Measurements from ENCODE around the gene PCGF5. TPM values are rescaled to one million over a fixed set of nuclear protein-coding genes. Genes with fewer than 3 reads are reported as not detected.

Gene PCGF5
- total and polyA plus RNA-seq, 10 of the 15 experiments (the other 5 are each of a cell fraction or from before 2014, with no cell fraction given), result 33.2 to 79.7 (median 50.7) TPM

GRCh38 chr10:91271886-91272285 lies 51.4 kb downstream of the PCGF5 start:
- intact Hi-C loops (cut with micrococcal nuclease; ENCODE audit: unreplicated experiment) (no loop called here), in situ Hi-C loops (cut with MboI) (no loop called here)
- no peaks in the 10 kb centered on the region for H3K9me3 ChIP-seq (replicated peaks; ENCODE audit: control insufficient read depth, insufficient read depth, low read length)
- H3K9ac ChIP-seq (ENCODE audit: control insufficient read depth, insufficient read depth, low read length), result no peak overlapping the region
- CTCF ChIA-PET, result interaction anchor here (1.0 to 1.8 kb wide), 3 partner anchors 12 to 26 kb away, joined by 3 to 7 read pairs (median 4); no protein-coding TSS in a partner anchor
- H3K27ac ChIP-seq (ENCODE audit: control insufficient read depth, insufficient read depth), result no peak overlapping the region
- H3K4me3 ChIP-seq, result no peak overlapping the region
- no peak overlapping the region for H2AFZ ChIP-seq (ENCODE audit: control insufficient read depth, low read depth, low read length)
- RAD21 ChIA-PET (ENCODE audit: unreplicated experiment), result no interaction called here
- 92% methylated on average over 1 of the region's 1 CpG for WGBS (ENCODE audit: insufficient coverage, insufficient replicate concordance, low lambda C conversion rate, missing lambda C conversion rate)
- H3K79me2 ChIP-seq (ENCODE audit: control insufficient read depth, insufficient read depth, low read length), result no peaks in the 10 kb centered on the region
- ATAC-seq (no peak), FAIRE-seq (no peak), DNase-seq (ENCODE audit: low read depth, low spot score) (no peak)
- no peak overlapping the region for H3K4me2 ChIP-seq (ENCODE audit: control insufficient read depth, insufficient read depth)
- H3K27me3 ChIP-seq (replicated peaks in 1 of 2; ENCODE audit: control insufficient read depth in 2 of 2, insufficient read depth in 2 of 2, low read length in 1 of 2), result no peaks in the 10 kb centered on the region
- BruUV-seq (replicated peaks), result no TSS peak
- POLR2A ChIA-PET, result no interaction called here
- H3K36me3 ChIP-seq (ENCODE audit: control insufficient read depth in 2 of 2, insufficient read depth in 2 of 2, low read length in 1 of 2), result peaks cover 0 to 7% of the 10 kb centered on the region in 2 experiments; a peak in 2 of 4 replicates
- SMC1A ChIA-PET (ENCODE audit: uncharacterized antibody, unreplicated experiment), result interaction anchor here (1.2 to 1.6 kb wide), 2 partner anchors 8 to 32 kb away, joined by 3 to 7 read pairs; no protein-coding TSS in a partner anchor
- no peaks in the 10 kb centered on the region for H3K4me1 ChIP-seq (ENCODE audit: control insufficient read depth, insufficient read depth, low read length)
- TF ChIP-seq ZBTB40 (IDR thresholded peaks at IDR 0.05; ENCODE audit: borderline replicate concordance) (no peak), TCF7 (IDR thresholded peaks at IDR 0.05; ENCODE audit: borderline replicate concordance) (no peak), KLF5 (IDR thresholded peaks at IDR 0.05; ENCODE audit: partially characterized antibody) (no peak), ZNF217 (IDR thresholded peaks at IDR 0.05) (no peak), DPF2 (IDR thresholded peaks at IDR 0.05) (no peak), RB1 (IDR thresholded peaks at IDR 0.05; ENCODE audit: borderline replicate concordance) (no peak), SIN3A (IDR thresholded peaks at IDR 0.05; ENCODE audit: low read depth, low read length) (no peak), STAT3 (IDR thresholded peaks at IDR 0.05; ENCODE audit: low read depth, low read length) (no peak), IRF3 (IDR thresholded peaks at IDR 0.05) (no peak), PML (IDR thresholded peaks at IDR 0.05; ENCODE audit: low read length) (no peak), E2F4 (IDR thresholded peaks at IDR 0.05; ENCODE audit: low read depth, low read length) (no peak), SRF (IDR thresholded peaks at IDR 0.05; ENCODE audit: low read depth in 2 of 2, low read length in 2 of 2) (no peak), CBFB (IDR thresholded peaks at IDR 0.05; ENCODE audit: low read depth) (no peak), STAT1 (conservative IDR thresholded peaks at IDR 0.05) (no peak), RELB (IDR thresholded peaks at IDR 0.05; ENCODE audit: low read depth) (no peak), POU2F2 (IDR thresholded peaks at IDR 0.05; ENCODE audit: borderline replicate concordance, low read depth, low read length) (no peak), YBX1 (IDR thresholded peaks at IDR 0.05) (no peak), KAT2A (conservative IDR thresholded peaks at IDR 0.05; ENCODE audit: control insufficient read depth, low read depth, low read length) (no peak)
- H4K20me1 ChIP-seq (ENCODE audit: control insufficient read depth, insufficient read depth), result no peaks in the 10 kb centered on the region

All from GM12878 (cell line).